ENCODE results near the gene RSF1.
A peak's percentile ranks its signal among the peaks of the same experiment; 100 is the strongest.
"Not testable (repeated sequence)": the region's sequence is repeated elsewhere in the genome, so short reads cannot be mapped to it uniquely, and the experiment has no call there.

RSF1 gene

GRCh38 chr11:77637345-77638165 lies 183.0 kb downstream of the RSF1 start, which contains the start of gene CLNS1A:
Gene CLNS1A, minus strand, starts transcription at chr11:77637794. Its CDS starts 80 bp downstream, at chr11:77637714.
- WGBS, 2 experiments = 1% methylated on average over 41 of the region's 41 CpGs
- Histone ChIP-seq H3K4me1 (ENCODE audit: control insufficient read depth, insufficient read depth, low read length) (peaks cover 7% of the 10 kb centered on the region), H3K9me3 (ENCODE audit: control insufficient read depth, low read length) (no peaks in the 10 kb centered on the region), H3K27me3 (ENCODE audit: control insufficient read depth, insufficient read depth, low read length, poor library complexity, severe bottlenecking) (no peaks in the 10 kb centered on the region), H3K27ac (ENCODE audit: insufficient read depth, low read depth, low read length, poor library complexity, severe bottlenecking) (peak within 1 kb of the TSS; percentile 78), H3K4me3 (ENCODE audit: insufficient read depth, low read depth, low read length) (peak within 1 kb of the TSS; percentile 79), H3K36me3 (ENCODE audit: control insufficient read depth, insufficient read depth, low read length) (peaks cover 3% of the 10 kb centered on the region)

GRCh38 chr11:77636731-77637344 lies 183.7 kb downstream of the RSF1 start:
- Histone ChIP-seq H3K4me3 (ENCODE audit: insufficient read depth, low read depth, low read length) (peak overlapping the region; percentile 79), H3K27ac (ENCODE audit: insufficient read depth, low read depth, low read length, poor library complexity, severe bottlenecking) (no peak overlapping the region), H3K4me1 (ENCODE audit: control insufficient read depth, insufficient read depth, low read length) (peaks cover 7% of the 10 kb centered on the region), H3K27me3 (ENCODE audit: control insufficient read depth, insufficient read depth, low read length, poor library complexity, severe bottlenecking) (no peaks in the 10 kb centered on the region), H3K9me3 (ENCODE audit: control insufficient read depth, low read length) (no peaks in the 10 kb centered on the region), H3K36me3 (ENCODE audit: control insufficient read depth, insufficient read depth, low read length) (peaks cover 3% of the 10 kb centered on the region)
- 9 to 13% methylated on average over 12 to 14 of the region's 14 CpGs for WGBS, 2 experiments

- 89 to 93% methylated on average over 5 of the region's 5 CpGs for WGBS, 2 experiments
- not testable (repeated sequence) for H3K36me3 ChIP-seq (ENCODE audit: control insufficient read depth, insufficient read depth, low read length)
These were observed 186.6 kb downstream of the RSF1 start for GRCh38 chr11:77633926-77634325.

GRCh38 chr11:77630157-77630710 lies 190.3 kb downstream of the RSF1 start:
- Histone ChIP-seq H3K36me3 (ENCODE audit: control insufficient read depth, insufficient read depth, low read length) (peaks cover 24% of the 10 kb centered on the region), H3K4me1 (ENCODE audit: control insufficient read depth, insufficient read depth, low read length) (no peaks in the 10 kb centered on the region), H3K27me3 (ENCODE audit: control insufficient read depth, insufficient read depth, low read length, poor library complexity, severe bottlenecking) (no peaks in the 10 kb centered on the region), H3K9me3 (ENCODE audit: control insufficient read depth, low read length) (no peaks in the 10 kb centered on the region), H3K27ac (ENCODE audit: insufficient read depth, low read depth, low read length, poor library complexity, severe bottlenecking) (no peak overlapping the region), H3K4me3 (ENCODE audit: insufficient read depth, low read depth, low read length) (no peak overlapping the region)
- WGBS, 2 experiments = 95 to 96% methylated on average over 3 to 4 of the region's 4 CpGs

More at GRCh38 chr11:77633926-77634325, 186.6 kb downstream of the RSF1 start:
- H3K4me1 ChIP-seq (ENCODE audit: control insufficient read depth, insufficient read depth, low read length); H3K27ac ChIP-seq (ENCODE audit: insufficient read depth, low read depth, low read length, poor library complexity, severe bottlenecking); H3K27me3 ChIP-seq (ENCODE audit: control insufficient read depth, insufficient read depth, low read length, poor library complexity, severe bottlenecking); H3K9me3 ChIP-seq (ENCODE audit: control insufficient read depth, low read length); H3K4me3 ChIP-seq (ENCODE audit: insufficient read depth, low read depth, low read length): not testable (repeated sequence)

GRCh38 chr11:77619576-77620198 lies 200.8 kb downstream of the RSF1 start:
- Histone ChIP-seq H3K4me3 (ENCODE audit: insufficient read depth, low read depth, low read length) (no peak overlapping the region), H3K27ac (ENCODE audit: insufficient read depth, low read depth, low read length, poor library complexity, severe bottlenecking) (no peak overlapping the region), H3K9me3 (ENCODE audit: control insufficient read depth, low read length) (no peaks in the 10 kb centered on the region), H3K4me1 (ENCODE audit: control insufficient read depth, insufficient read depth, low read length) (no peaks in the 10 kb centered on the region), H3K36me3 (ENCODE audit: control insufficient read depth, insufficient read depth, low read length) (peaks cover 29% of the 10 kb centered on the region), H3K27me3 (ENCODE audit: control insufficient read depth, insufficient read depth, low read length, poor library complexity, severe bottlenecking) (no peaks in the 10 kb centered on the region)
- WGBS, 2 experiments = 90 to 95% methylated on average over 3 of the region's 3 CpGs

GRCh38 chr11:77617892-77618291 lies 202.6 kb downstream of the RSF1 start:
- no peaks in the 10 kb centered on the region for H3K9me3 ChIP-seq (ENCODE audit: control insufficient read depth, low read length)
- no peak overlapping the region for H3K27ac ChIP-seq (ENCODE audit: insufficient read depth, low read depth, low read length, poor library complexity, severe bottlenecking)
- peaks cover 34% of the 10 kb centered on the region for H3K36me3 ChIP-seq (ENCODE audit: control insufficient read depth, insufficient read depth, low read length)
- H3K4me3 ChIP-seq (ENCODE audit: insufficient read depth, low read depth, low read length) = no peak overlapping the region
- no peaks in the 10 kb centered on the region for H3K27me3 ChIP-seq (ENCODE audit: control insufficient read depth, insufficient read depth, low read length, poor library complexity, severe bottlenecking)
- 93 to 100% methylated on average over 1 to 2 of the region's 3 CpGs for WGBS, 2 experiments
- no peaks in the 10 kb centered on the region for H3K4me1 ChIP-seq (ENCODE audit: control insufficient read depth, insufficient read depth, low read length)

GRCh38 chr11:77611921-77612320 lies 208.6 kb downstream of the RSF1 start:
- Histone ChIP-seq H3K27ac (ENCODE audit: insufficient read depth, low read depth, low read length, poor library complexity, severe bottlenecking) (no peak overlapping the region), H3K4me3 (ENCODE audit: insufficient read depth, low read depth, low read length) (no peak overlapping the region), H3K9me3 (ENCODE audit: control insufficient read depth, low read length) (no peaks in the 10 kb centered on the region), H3K4me1 (ENCODE audit: control insufficient read depth, insufficient read depth, low read length) (no peaks in the 10 kb centered on the region), H3K27me3 (ENCODE audit: control insufficient read depth, insufficient read depth, low read length, poor library complexity, severe bottlenecking) (no peaks in the 10 kb centered on the region), H3K36me3 (ENCODE audit: control insufficient read depth, insufficient read depth, low read length) (peaks cover 17% of the 10 kb centered on the region)

All from ectodermal cell (in vitro differentiated cells).